Endothelial cell of hepatic sinusoid (primary cell): ENCODE data around the gene TDRD12.

ENCODE experiments used
- in situ Hi-C: cut with HindIII; loops from 2 replicates; pipeline ENCODE4 v1.10.0; 2017; ENCODE audit warnings: low sequenced_read_pairs

TDRD12 gene, protein sequence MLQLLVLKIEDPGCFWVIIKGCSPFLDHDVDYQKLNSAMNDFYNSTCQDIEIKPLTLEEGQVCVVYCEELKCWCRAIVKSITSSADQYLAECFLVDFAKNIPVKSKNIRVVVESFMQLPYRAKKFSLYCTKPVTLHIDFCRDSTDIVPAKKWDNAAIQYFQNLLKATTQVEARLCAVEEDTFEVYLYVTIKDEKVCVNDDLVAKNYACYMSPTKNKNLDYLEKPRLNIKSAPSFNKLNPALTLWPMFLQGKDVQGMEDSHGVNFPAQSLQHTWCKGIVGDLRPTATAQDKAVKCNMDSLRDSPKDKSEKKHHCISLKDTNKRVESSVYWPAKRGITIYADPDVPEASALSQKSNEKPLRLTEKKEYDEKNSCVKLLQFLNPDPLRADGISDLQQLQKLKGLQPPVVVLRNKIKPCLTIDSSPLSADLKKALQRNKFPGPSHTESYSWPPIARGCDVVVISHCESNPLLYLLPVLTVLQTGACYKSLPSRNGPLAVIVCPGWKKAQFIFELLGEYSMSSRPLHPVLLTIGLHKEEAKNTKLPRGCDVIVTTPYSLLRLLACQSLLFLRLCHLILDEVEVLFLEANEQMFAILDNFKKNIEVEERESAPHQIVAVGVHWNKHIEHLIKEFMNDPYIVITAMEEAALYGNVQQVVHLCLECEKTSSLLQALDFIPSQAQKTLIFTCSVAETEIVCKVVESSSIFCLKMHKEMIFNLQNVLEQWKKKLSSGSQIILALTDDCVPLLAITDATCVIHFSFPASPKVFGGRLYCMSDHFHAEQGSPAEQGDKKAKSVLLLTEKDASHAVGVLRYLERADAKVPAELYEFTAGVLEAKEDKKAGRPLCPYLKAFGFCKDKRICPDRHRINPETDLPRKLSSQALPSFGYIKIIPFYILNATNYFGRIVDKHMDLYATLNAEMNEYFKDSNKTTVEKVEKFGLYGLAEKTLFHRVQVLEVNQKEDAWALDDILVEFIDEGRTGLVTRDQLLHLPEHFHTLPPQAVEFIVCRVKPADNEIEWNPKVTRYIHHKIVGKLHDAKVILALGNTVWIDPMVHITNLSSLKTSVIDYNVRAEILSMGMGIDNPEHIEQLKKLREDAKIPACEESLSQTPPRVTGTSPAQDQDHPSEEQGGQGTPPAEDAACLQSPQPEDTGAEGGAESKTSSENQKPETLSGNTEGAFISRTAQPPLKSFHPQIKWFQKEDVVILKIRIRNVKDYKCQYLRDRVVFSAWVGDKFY (N-terminal part only)

DNA sequence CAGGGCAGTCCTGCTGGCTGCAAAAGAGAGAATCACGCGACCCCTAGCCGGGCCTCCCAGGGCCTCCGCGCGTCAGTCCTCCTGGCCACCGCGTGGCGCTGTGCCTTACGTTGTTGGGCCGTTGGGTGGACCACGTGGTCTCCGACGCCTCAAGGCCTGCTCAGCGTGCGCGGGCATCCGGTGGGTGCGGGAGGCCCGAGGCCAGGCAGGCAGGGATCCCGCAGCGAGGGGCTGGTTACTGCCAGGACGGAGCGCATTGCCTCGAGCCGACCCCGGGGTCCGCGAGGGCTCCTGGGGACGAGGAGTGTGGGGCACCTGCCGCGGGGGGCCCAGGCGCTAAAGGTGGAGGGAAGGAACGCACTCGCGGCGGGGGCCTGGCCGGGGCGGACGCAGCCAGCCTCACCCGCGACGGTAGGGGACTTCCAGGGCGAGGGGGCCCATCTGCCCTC lies at the start of gene TDRD12:
TSS of gene TDRD12 (plus strand) at position 157 of the 449 bp plus-strand sequence. CDS start 306 bp downstream, outside the sequence.
- in situ Hi-C loops, result no loop called here

DNA sequence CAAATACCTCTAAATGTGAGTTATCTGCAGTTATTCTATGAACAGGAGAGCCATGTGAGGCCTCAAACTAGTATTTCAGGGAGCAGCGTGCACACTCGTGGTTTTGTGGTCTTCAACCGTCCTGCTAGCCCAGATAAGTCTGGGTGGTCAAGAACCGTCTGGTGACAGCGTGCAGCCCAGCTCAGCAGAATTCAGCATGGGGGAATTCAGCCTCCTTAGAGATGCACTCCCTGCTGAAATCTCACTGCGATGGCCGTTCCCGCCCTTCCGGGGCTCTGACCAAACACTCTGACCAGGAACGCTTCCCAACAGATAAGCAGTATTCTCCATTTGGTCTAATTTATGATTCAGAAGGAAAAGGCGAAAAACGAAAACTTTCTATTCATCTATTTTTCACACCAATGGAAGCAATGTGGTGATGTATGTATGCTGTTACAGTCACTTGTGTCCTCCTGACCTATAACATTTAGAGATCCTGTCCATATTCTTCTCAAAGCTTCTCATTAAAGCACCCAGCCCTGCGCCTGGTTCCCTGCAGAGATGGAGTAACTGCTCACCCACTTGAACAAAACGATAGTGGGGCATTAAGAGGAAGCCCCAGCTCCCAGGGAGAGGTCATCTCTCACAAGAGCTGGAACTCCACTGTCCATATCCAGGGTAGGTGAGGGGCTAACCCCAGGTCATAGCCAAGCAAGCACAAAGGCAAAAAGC lies 47.5 kb upstream of the TDRD12 start:
- in situ Hi-C loops, result no loop called here

DNA sequence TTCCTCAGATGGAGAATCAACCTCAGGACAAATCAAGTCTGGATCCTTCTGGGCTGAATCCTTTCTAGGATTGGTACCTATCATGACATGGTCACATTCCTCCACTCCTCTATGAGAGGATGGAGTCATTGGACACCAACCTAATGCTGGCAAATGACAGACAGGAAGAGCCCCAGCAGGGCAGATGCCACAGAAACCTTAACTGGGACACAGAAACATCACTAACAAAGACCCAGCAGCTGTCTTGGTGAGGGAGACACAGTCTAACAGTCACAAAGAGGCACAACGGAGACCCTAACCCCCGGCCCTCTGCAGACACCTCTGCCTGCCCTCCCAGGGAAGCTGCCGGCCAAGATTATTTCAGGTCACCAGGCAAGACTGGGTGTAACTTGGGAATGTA lies 46.7 kb upstream of the TDRD12 start:
- in situ Hi-C loops, result no loop called here

GRCh38 chr19:32673573-32673972 lies 46.0 kb upstream of the TDRD12 start:
- in situ Hi-C loops, result no loop called here

DNA sequence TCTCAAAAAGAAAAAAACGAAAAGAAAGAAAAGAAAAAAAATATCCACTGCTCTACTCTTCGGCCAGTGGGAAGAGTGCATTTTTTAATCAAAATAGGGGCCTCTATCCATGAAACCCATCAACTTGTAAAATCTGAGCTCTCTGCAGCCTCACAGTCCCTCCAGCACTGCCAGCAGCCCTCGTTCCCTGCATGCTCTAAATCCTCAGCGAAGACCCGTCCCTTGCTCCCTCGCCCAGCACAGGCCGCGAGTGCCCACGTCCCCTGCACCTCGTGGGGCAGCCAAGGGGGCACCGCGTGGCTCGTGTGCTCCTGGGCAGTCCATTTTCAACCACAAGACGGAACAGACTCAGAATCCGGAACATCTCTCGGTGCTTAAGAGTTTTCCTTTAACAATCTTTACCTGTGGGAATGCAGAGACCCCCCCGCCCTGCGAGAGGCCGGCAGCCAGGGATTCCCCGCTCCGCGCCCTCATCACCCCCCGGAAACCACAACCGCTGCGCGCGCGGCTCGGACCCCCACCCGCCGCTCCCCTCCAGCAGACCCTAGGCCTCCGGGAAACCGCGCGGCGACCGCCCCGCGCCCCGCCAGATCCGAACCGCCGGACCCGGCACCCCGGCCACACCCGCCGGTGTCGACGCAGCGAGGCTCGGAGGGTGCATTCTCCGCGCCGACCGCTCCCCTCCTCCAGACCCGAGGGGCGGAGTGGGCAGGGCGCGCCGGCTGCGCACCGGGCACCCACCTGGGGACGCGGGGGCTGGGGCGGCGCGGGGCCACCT lies 45.2 kb upstream of the TDRD12 start:
- in situ Hi-C loops, result no loop called here

- in situ Hi-C loops, result no loop called here
Observed at GRCh38 chr19:32674931-32675719, 44.4 kb upstream of the TDRD12 start, which contains the start of gene ANKRD27. Gene ANKRD27, minus strand, starts transcription at chr19:32675180. Its CDS starts 16,165 bp downstream, at chr19:32659015.

DNA sequence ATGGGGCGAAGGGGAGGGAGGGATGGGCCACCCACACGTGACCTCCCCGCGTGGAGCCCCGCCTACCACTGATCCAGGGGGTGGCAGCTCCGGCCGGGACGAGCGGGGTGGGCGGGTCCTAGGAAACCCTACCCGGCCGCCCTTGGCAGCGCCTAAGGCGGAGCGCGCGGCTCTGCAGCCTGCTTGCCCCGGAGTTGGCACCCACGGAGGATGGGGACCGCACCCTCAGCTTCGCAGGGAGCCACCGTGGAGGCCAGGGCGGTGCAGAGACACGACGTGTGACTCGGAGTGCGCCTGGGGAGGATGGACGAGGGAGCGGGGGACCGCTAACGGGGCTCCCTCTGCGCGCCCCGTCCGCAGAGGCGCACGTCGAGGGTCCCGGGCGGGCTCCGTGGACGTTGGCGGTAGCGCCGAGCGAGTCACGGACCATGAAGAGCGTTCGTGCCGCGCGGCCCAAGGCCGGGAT lies 43.8 kb upstream of the TDRD12 start, which contains the start of gene RGS9BP:
TSS of gene RGS9BP (plus strand) at position 129 of the 466 bp plus-strand sequence. CDS start 416 bp downstream, outside the sequence.
- in situ Hi-C loops, result no loop called here

DNA sequence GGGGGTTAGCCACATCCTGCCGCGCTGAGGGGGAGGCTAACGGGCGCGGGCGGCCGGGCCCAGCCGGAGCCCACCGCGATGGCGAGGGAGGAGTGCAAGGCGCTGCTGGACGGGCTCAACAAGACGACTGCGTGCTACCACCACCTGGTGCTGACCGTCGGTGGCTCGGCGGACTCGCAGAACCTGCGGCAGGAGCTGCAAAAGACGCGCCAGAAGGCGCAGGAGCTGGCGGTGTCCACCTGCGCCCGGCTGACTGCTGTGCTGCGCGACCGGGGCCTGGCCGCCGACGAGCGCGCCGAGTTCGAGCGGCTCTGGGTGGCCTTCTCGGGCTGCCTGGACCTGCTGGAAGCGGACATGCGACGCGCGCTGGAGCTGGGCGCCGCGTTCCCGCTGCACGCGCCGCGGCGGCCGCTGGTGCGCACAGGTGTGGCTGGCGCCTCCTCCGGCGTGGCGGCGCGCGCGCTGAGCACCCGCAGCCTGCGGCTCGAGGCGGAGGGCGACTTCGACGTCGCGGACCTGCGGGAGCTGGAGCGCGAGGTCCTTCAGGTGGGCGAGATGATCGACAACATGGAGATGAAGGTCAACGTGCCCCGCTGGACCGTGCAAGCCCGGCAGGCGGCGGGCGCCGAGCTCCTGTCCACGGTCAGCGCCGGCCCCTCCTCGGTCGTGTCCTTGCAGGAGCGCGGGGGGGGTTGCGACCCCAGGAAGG lies 43.2 kb upstream of the TDRD12 start:
- in situ Hi-C loops, result no loop called here

DNA sequence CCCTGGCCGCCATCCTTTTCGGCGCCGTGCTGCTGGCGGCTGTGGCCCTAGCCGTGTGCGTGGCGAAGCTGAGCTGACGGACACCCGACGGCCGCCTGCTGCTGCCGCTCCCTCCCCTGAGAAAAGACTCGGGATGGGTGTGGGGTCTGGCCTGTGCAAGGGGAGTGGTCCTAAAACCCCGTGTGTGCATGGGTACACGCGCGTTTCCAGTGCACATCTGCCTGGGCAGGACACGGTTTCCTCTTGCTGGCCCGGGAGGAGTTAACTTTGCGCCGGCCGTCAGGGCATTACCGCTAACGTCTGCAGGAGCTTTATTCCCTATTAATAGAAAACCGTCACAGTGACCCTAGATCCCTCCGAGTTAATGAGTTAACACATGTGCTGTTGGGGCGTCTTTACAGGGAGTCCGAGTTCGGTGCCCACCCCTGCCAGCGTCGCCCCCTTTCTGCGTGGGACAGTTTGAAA lies 42.6 kb upstream of the TDRD12 start:
- in situ Hi-C loops, result no loop called here

DNA sequence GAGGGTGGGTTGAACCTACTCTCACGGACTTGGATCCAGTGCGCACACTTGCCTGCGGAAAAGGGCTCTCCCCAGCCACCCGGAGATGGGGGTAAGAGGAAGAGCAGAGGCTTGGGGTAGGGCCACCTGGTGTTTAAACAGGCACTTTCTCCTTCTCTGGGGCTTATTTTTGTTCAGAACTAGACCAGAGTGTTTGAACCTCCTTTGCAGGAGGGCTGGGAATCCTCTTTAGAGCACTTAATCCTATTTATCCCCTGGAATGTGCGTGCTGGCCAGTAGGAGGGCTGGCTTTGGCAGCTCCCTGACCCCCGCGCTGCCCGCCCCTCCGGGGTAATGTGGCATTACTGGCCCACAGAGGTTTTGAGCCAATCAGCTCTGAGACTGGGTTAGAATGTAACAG lies 41.9 kb upstream of the TDRD12 start:
- in situ Hi-C loops, result no loop called here

DNA sequence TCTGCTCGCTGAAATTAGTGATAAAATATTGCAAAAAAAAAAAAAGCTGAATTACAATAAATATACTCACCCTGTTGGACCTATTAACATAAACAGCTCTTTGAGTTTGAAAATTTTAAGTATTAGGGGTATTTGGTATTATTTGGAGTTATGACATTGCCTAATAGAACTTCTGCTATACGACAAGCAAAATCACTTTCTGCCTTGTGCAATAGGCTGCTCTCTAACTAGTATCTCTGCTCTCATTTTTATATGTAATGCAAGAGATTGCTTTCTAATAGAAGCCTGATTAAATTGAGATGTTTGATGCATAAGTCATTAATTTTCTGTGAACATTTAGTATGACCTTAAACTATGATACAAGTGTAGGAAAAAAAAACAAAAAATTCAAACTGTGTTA lies 38.6 kb upstream of the TDRD12 start:
- in situ Hi-C loops, result no loop called here

DNA sequence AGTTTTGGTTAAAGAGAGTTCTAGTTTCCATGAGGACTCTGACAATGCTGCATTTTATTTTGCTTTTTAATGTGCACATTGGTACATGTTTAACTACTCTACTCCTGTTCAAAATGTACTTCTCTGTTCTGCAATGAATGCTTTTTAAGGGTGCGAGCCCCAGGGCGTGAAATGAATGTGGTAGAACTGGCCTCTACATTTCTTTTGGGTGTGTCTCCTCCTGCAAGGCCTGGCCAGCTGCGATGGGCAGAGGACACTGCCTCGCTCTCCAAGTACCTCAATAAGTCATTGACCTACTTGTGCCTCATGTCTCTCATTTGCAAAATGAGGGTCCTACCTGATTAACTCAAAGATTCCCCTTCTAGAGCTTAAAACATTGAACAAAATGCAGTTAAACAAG lies 37.2 kb upstream of the TDRD12 start:
- in situ Hi-C loops, result no loop called here

DNA sequence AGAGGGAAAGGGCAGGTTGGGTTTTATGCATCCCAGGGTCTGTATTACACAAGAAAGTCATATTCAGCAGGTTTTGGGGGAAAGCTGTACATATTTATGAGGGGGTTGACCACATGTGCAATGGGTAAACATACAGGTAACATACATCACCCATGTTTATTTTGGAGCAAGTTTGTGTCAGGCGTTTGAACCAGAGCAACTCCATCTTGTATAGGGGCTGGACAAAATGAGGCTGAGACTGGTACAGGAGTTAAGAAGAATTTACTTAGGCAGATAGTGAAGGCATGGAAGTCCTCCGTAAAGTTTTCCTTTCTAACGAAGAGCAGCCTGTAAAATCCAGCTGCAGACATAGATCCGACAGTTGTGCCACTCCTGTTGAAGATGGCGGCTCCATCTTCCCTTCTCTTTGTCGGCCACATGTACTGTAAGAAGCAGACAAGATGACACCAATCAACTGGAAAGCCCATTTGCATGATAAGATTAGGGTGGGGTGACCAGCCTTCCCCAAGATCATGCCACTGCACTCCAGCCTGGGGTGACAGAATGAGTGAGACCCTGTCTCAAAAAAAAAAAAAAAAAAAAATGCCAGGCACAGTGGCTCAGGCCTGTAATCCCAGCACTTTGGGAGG lies 32.6 kb upstream of the TDRD12 start:
- in situ Hi-C loops, result no loop called here

DNA sequence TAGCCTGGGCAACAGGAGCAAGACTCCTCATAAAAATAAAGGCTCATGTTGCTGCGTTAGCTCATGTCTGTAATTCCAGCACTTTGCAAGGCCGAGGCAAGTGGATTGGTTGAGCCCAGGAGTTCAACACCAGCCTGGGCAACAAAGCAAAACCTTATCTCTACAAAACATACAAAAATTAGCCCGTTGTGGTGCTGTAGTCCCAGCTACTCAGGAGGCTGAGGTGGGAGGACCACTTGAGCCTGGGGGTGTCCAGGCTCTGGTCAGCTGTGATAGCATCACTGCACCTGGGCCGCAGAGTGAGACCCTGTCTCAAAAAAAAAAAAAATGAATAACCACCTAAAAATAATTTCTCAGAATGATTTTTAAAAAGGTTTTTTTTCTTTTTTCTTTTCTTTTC lies 31.9 kb upstream of the TDRD12 start:
- in situ Hi-C loops, result no loop called here

DNA sequence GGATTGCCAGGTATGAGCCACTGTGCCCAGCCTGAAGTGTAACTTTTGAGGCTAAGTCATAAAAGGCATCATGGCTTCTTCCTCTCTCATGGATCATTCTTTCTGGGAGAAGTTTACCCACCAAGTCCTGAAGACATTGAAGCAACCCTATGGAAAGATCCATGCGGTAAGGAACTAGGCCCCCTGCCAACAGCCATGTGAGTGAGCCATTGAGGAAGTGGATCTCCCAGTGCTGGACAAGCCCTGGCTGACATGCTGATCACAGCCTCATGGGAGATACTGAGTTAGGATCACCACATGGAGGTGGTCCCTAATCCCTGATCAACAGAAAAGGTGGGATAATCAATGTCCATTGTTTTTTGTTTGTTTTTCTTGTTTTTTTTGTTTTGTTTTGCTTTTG lies 31.3 kb upstream of the TDRD12 start:
- in situ Hi-C loops, result no loop called here

DNA sequence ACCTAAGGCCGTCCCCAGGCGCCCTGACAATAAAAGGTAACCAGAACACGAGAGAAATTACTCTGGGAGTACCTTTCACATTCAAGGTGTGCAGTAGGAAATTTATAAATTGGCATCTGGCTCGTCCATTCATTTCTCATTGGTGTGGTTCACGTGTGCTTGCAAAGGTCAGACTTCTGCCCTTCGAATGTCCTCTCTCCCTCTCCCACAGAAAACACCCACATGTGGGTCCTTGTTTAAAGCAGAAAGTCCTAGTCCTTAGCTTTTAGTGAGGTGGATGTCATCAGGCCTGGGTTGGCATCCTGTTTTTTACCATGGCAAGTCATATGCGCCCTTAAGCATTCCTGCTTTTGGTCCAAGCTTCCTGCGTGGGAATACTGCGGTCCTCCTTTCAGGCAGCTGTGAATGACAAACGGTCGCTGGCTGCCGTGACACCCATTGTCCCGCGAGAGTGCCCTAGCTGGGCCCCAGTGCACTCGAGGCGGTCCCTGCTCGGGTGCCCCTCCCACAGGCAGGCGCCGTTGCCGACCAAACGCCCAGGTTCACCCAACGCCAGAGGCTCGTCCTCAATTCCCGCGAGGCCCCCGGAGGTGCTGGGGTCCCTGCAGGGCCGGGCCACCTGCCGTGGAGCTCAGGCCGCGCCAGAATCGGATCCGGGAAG lies 28.1 kb upstream of the TDRD12 start, which contains the start of gene NUDT19:
TSS of gene NUDT19 (plus strand) at position 531 of the 661 bp plus-strand sequence. CDS start 140 bp downstream, outside the sequence.
- in situ Hi-C loops, result no loop called here
